Renal cortex interstitium (tissue), 15 donors: ENCODE measurements around the gene CAPN3. TPM values are rescaled to one million over a fixed set of nuclear protein-coding genes. Genes with fewer than 3 reads are reported as not detected.
"Not testable (repeated sequence)": the region's sequence is repeated elsewhere in the genome, so short reads cannot be mapped to it uniquely, and the experiment has no call there.

ENCODE experiments used
- DNase-seq, 11 donors: peaks; one replicate each; pipeline ENCODE4 v3.0.0-alpha.2; 2013; ENCODE audit warnings: low read depth in 9 of 11, low spot score in 4 of 11; ENCODE audit errors: extremely low read depth in 1 of 11
- long read RNA-seq, 16 experiments: transcript quantifications; one replicate each; lab custom pipeline, GENCODE V29; 2026
- polyA plus RNA-seq, 3 donors: library from polyadenylated mRNA; unstranded; fragments of 120-200 nt; gene quantifications; one replicate each; pipeline ENCODE4 v1.2.1, GENCODE V29; 2013; ENCODE audit not compliant: insufficient read length in 3 of 3

Gene CAPN3
- polyA plus RNA-seq, result 10 to 100 TPM; 24.2 to 35.0 (median 29.7) TPM
- long read RNA-seq, donor 1, partial matches to known transcripts, result 0 of 4 reads
- long read RNA-seq, donor 1, other reads (novel, unspliced or antisense), result 0 of 4 reads
- long read RNA-seq, donor 2, result 0 reads
- long read RNA-seq, donor 3, partial matches to known transcripts, result 0 of 1 reads
- long read RNA-seq, donor 3, other reads (novel, unspliced or antisense), result 0 of 1 reads
- long read RNA-seq, donor 4, partial matches to known transcripts, result 0 of 3 reads
- long read RNA-seq, donor 4, other reads (novel, unspliced or antisense), result 0 of 3 reads
- long read RNA-seq, donor 5, result 0 reads
- long read RNA-seq, donor 6, partial matches to known transcripts, result 0 of 2 reads
- long read RNA-seq, donor 6, other reads (novel, unspliced or antisense), result 0 of 2 reads
- long read RNA-seq, donor 7, partial matches to known transcripts, result 0 of 3 reads
- long read RNA-seq, donor 7, other reads (novel, unspliced or antisense), result 0 of 3 reads
- long read RNA-seq, donor 8, result 0 reads
- long read RNA-seq, donor 9, partial matches to known transcripts, result 0 of 1 reads
- long read RNA-seq, donor 9, other reads (novel, unspliced or antisense), result 0 of 1 reads
- long read RNA-seq, donor 10, partial matches to known transcripts, result 0 of 3 reads
- long read RNA-seq, donor 10, other reads (novel, unspliced or antisense), result 0 of 3 reads
- long read RNA-seq, donor 11, partial matches to known transcripts, result 0 of 1 reads
- long read RNA-seq, donor 11, other reads (novel, unspliced or antisense), result 0 of 1 reads
- long read RNA-seq, donor 12, partial matches to known transcripts, result 0 of 2 reads
- long read RNA-seq, donor 12, other reads (novel, unspliced or antisense), result 0 of 2 reads
- long read RNA-seq, donor 13, result 0 reads
- long read RNA-seq, donor 14, partial matches to known transcripts, result 0 of 2 reads
- long read RNA-seq, donor 14, other reads (novel, unspliced or antisense), result 0 of 2 reads
- long read RNA-seq, donor 15, partial matches to known transcripts, result 0 of 3 reads
- long read RNA-seq, donor 15, other reads (novel, unspliced or antisense), result 0 of 3 reads
- long read RNA-seq, donor 16, transcript CAPN3-202 (9 exons, 1,271 nt), result major isoform, 11 of 16 reads
- long read RNA-seq, donor 16, partial matches to known transcripts, result 0 of 16 reads
- long read RNA-seq, donor 16, other reads (novel, unspliced or antisense), result 0 of 16 reads

DNA sequence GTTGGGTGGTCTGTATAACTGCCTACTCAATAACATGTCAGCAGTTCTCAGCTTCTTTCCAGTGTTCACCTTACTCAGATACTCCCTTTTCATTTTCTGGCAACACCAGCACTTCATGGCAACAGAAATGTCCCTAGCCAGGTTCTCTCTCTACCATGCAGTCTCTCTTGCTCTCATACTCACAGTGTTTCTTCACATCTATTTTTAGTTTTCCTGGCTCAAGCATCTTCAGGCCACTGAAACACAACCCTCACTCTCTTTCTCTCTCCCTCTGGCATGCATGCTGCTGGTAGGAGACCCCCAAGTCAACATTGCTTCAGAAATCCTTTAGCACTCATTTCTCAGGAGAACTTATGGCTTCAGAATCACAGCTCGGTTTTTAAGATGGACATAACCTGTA lies at the start of gene CAPN3:
Gene CAPN3, plus strand, starts transcription at position 253 of the 400 bp plus-strand sequence. CDS start 305 bp downstream, outside the sequence.
- no peak for DNase-seq

- DNase-seq, result no peak
Observed at GRCh38 chr15:42313463-42313862, 45.8 kb upstream of the CAPN3 start.

- no peak for DNase-seq
Observed at GRCh38 chr15:42314818-42315217, 44.5 kb upstream of the CAPN3 start.

- no peak for DNase-seq
Observed at GRCh38 chr15:42315521-42315920, 43.8 kb upstream of the CAPN3 start.

DNA sequence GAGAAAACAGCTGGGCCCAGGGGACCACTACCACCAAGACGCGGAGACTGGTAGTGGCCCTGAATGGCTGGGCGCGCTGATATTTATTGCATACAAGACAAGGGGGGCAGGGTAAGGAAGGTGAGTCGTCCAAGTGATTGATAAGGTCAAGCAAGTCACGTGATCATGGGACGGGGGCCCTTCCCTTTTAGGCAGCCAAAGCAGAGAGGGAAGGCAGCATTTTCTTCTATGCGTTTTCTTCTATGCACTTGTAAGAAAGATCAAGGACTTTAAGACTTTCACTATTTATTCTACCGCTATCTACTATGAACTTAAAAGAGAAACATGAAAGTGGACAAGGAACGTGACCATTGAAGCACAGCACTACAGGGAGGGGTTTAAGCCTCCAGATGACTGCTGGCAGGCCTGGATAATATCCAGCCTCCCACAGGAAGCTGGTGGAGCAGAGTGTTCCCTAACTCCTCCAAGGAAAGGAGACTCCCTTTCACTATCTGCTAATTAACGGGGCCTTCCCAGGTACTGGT lies 43.0 kb upstream of the CAPN3 start:
- DNase-seq, result not testable (repeated sequence)

- DNase-seq, result no peak
Observed at GRCh38 chr15:42319206-42319605, 40.1 kb upstream of the CAPN3 start.

- DNase-seq, result no peak
Observed at GRCh38 chr15:42324308-42324707, 35.0 kb upstream of the CAPN3 start.

GRCh38 chr15:42329161-42329560 lies 30.1 kb upstream of the CAPN3 start:
- DNase-seq, result no peak

DNA sequence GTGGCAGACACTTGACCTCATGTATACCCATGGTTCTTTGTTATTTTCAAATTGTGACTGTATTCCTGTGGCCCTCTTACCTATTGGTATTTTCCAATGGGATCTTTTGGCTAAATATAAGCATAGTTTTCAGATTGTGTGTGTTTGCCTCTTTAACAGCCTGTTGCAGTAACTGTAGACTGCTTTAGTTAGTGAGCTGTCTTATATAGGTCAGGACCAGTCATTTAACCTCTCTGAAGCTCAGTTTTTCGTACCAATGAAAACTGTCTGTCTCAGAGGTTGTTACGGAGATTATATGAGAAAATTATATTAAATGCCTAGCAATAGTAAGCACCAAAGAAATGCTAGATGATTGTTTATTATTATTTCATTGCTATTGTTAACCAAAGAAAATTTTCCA lies 29.3 kb upstream of the CAPN3 start:
- DNase-seq, result no peak

- no peak for DNase-seq
Observed at GRCh38 chr15:42331235-42331634, 28.1 kb upstream of the CAPN3 start.

DNA sequence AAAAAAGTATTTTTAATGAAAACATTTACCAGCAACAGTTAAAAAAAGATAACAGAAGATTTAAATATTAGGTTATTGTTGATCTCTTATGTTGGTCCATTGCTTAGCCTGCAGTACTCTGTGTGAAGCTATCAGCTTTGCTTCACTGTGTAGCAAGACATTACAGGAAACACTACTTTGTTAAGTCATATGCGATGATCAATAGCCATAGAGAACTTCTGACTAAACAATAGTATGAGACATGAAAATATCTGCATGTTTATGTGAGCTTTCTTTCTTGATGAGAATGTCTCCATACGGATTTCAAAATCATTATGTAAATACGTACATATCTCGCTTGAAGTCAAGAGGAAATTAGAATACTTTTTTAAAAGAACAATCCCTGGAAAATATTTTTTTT lies 27.0 kb upstream of the CAPN3 start:
- DNase-seq, result no peak

GRCh38 chr15:42335074-42335473 lies 24.2 kb upstream of the CAPN3 start:
- no peak for DNase-seq

DNA sequence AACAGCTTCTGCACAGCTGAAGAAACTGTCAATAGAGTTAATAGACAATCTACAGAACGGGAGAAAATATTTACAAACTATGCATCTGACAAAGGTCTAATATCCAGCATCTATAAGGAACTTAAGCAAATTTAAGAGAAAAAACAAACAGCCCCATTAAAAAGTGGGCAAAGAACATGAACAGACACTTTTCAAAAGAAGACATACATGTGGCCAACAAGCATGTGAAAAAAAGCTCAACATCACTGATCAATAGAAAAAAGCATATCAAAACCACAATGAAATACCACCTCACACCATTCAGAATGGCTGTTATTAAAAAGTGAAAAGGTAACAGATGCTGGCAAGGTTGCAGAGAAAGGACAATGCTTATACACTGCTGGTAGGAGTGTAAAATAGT lies 22.7 kb upstream of the CAPN3 start:
- not testable (repeated sequence) for DNase-seq

GRCh38 chr15:42337104-42337503 lies 22.2 kb upstream of the CAPN3 start:
- not testable (repeated sequence) for DNase-seq

- no peak for DNase-seq
Observed at GRCh38 chr15:42338500-42338899, 20.8 kb upstream of the CAPN3 start.

- DNase-seq, result no peak
Observed at GRCh38 chr15:42343596-42344232, 15.6 kb upstream of the CAPN3 start.

GRCh38 chr15:42344763-42345162 lies 14.5 kb upstream of the CAPN3 start:
- DNase-seq, result no peak

DNA sequence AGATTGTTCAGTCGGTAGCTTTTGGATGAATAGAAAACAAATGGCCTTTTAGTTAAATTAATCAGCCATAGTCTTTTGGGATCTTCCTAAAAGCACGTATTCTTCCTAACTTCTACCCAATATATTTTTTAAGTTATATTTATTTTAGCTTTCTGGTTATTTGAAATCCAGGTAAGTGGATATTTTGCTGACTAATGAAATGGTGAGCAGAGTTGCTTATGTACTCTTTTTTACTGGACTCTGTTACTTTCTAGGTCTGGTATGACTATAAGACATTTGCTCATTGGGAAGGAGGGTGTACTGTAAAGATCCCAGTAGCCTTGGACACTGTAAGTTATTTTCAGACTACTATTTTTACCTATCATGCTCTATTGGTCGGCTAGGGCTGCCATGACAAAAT lies 13.8 kb upstream of the CAPN3 start:
- no peak for DNase-seq

DNA sequence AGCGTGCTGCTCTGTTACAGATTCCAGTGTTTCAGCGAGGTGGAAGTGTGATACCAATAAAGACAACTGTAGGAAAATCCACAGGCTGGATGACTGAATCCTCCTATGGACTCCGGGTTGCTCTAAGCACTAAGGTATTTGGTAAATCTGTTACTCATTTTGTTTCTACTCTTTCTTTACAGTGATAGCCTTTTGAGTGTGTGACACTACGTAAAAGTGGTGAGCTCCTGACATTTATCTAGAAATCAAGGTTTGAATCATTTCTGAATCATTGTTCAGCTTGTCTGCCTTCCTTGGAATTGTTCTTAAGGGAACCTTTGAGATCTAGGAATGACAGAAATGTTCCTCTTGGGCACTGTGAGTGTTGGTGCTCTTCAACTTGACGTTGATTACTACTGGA lies 11.2 kb upstream of the CAPN3 start:
- no peak for DNase-seq
